ENCODE results near the gene TRIM65. TPM values are rescaled to one million over a fixed set of nuclear protein-coding genes. Genes with fewer than 3 reads are reported as not detected.
"Not testable (repeated sequence)": the region's sequence is repeated elsewhere in the genome, so short reads cannot be mapped to it uniquely, and the experiment has no call there.

The TRIM65 gene
- polyA plus RNA-seq, 3 donors: 11.1 to 15.3 (median 11.7) TPM

DNA sequence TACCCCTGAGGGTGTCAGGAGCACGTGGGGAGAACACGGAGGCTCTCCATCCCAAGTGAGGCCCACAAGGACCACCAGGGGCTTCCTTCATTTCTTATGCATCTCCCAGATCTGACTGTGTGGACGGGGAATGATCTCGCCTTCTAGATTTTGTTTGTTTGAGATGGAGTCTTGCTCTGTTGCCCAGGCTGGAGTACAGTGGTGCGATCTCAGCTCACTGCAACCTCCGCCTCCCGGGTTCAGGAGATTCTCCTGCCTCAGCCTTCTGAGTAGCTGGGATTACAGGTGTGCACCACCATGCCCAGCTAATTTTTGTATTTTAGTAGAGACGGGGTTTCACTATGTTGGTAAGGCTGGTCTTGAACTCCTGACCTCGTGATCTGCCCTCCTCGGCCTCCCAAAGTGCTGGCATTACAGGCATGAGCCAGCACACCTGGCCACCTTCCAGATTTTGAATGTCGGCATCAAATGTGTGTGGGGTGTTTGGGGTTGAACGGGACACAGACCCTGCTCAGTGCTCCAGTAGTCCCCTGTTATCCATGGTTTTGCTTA, 27.9 kb downstream of the TRIM65 start:
- not testable (repeated sequence) for H3K27ac ChIP-seq (ENCODE audit: low read depth, low read length)
- 82 to 85% (median 85%) methylated on average over 12 of the region's 12 CpGs for WGBS, 3 donors

DNA sequence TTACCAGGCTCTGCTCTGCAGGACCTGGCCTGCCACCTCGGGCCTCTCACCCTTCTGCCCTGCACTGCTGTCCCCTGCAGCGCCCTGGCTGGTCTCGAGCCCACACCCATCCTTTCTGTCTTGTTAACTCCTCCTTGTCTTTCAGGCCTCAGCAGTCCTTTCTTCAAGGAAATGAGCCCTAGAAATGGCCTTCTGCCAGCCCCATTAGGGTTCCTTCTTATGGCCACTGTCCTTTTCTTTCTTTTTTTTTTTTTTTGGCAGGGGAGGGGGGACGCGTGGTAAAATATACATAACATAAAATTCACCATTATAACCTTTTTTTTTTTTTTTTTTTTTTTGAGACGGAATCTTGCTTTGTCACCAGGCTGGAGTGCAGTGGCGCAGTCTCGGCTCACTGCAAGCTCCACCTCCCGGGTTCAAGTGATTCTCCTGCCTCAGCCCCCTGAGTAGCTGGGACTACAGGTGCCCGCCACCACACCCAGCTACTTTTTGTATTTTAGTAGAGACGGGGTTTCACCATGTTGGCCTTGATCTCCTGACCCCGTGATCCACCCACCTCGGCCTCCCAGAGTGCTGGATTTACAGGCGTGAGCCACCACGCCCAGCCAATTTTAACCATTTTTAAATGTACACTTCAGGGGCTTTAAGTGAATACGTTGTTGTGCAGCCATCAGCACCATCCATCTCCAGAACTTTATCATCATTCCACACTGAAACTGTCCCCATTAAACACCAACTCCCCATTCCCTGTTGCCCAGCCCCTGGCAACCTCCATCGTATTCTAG, 31.2 kb downstream of the TRIM65 start:
- 83 to 85% (median 84%) methylated on average over 14 to 17 of the region's 17 CpGs for WGBS, 3 donors
- H3K27ac ChIP-seq (ENCODE audit: low read depth, low read length): not testable (repeated sequence)

DNA sequence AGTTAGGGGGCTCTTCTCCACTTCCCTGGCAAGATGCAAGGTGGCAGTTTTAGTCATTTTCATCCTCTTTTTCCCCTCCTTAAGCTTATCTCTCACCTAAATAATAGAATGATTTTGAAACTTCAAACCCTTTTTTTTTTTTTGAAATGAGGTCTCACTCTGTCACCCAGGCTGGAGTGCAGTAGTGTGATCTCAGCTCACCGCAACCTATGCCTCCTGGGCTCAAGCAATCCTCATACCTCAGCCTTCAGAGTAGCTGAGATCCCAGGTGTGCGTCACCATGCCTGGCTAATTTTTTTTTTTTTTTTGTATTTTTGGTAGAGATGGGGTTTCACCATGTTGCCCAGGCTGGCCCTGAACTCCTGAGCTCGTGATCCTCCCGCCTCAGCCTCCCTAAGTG, 31.9 kb downstream of the TRIM65 start:
- WGBS, 3 donors: 75 to 86% (median 85%) methylated on average over 4 of the region's 4 CpGs
- not testable (repeated sequence) for H3K27ac ChIP-seq (ENCODE audit: low read depth, low read length)

DNA sequence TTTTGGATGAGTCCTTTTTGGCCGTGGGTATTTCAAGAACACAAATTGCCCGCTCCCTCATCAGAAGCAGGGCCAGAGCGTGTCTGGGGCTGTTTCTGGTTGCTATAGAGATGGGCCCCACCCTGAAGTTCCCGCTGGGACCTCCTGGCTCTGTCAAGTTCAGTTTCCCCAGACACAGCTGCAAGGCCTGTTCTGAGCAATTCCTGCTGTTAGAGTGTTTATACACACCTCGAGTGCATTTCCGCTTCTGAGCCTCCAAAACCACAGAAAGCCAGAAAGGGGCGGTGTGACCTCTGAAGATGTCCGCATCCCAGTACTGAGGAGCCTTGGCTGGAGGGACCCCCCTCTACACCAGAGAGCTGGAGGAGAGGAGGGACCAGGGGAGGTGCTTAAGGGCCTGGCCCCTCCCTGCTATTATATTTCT, 32.3 kb downstream of the TRIM65 start:
- WGBS, 3 donors: 13 to 67% (median 27%) methylated on average over 8 of the region's 8 CpGs
- no peak overlapping the region for H3K27ac ChIP-seq (ENCODE audit: low read depth, low read length)

DNA sequence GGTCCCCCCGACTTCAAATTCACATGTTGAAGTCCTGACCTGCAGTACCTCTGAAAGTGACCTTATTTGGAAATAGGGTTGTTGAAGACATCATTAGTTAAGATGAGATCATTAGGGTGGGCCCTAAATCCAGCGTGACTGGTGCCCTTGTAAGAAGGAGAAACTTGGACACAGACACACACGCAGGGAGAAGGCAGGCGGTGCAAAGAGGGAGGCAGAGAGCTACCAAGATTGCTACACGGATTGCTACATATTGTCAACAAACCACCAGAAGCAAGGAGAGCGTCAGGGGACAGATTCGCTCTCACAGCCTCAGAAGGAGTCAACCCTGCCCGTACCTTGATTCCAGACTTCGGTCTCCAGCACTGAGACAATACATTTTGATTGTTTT, 34.8 kb downstream of the TRIM65 start:
- WGBS, 3 donors: 59 to 85% (median 66%) methylated on average over 9 of the region's 9 CpGs
- H3K27ac ChIP-seq (ENCODE audit: low read depth, low read length): no peak overlapping the region

DNA sequence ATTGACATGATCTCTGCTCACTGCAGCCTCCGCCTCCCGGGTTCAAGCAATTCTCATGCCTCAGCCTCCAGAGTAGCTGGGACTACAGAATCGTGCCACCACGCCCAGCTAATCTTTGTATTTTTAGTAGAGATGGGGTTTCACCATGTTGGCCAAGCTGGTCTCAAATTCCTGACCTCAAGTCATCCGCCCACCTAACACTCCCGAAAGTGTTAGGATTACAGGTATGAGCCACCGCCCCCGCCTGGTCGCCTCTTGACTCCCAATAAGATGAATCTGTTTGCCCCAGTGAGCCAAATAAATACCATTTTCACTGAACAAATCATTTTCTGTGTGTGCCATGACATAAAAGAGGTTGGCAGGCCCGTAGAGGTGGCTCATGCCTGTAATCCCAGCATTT, 37.4 kb downstream of the TRIM65 start:
- H3K27ac ChIP-seq (ENCODE audit: low read depth, low read length): not testable (repeated sequence)
- WGBS, 3 donors: 86 to 89% (median 88%) methylated on average over 10 of the region's 10 CpGs

DNA sequence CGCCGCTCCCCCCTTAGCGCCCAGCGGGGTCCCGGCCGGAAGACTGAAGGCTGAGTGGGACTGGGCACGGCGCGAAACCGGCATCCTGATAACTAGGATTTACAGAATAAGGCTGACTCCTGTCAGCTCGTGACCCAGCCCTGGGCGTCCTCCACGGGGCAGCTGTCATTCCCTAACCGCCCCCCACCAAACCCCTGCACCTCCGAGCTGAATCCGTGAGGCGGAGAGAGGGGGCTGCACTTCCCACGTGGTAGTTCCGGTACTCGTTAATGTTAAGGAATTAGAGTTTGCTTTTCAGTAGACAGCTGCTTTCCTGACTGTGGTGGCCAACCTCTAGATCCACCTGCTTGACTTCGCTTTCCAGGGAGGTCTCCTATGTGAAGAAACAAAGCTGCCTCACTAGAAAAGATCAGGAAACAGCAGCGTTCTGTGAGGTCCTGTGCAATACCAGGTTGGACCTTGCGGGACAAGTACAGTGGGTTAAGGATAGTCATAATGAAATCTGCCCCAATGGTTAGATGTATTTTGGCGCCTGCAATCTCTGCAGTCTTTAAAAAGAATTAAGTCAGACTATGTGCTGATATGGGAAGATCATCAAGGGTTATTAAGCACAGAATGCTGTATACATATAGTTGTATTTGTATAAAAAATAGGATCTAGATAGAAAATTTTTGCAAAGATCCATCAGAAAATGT, 40.5 kb downstream of the TRIM65 start:
- 1 to 2% (median 1%) methylated on average over 15 to 24 of the region's 24 CpGs for WGBS, 3 donors
- H3K27ac ChIP-seq (ENCODE audit: low read depth, low read length): peak overlapping the region; percentile 53

DNA sequence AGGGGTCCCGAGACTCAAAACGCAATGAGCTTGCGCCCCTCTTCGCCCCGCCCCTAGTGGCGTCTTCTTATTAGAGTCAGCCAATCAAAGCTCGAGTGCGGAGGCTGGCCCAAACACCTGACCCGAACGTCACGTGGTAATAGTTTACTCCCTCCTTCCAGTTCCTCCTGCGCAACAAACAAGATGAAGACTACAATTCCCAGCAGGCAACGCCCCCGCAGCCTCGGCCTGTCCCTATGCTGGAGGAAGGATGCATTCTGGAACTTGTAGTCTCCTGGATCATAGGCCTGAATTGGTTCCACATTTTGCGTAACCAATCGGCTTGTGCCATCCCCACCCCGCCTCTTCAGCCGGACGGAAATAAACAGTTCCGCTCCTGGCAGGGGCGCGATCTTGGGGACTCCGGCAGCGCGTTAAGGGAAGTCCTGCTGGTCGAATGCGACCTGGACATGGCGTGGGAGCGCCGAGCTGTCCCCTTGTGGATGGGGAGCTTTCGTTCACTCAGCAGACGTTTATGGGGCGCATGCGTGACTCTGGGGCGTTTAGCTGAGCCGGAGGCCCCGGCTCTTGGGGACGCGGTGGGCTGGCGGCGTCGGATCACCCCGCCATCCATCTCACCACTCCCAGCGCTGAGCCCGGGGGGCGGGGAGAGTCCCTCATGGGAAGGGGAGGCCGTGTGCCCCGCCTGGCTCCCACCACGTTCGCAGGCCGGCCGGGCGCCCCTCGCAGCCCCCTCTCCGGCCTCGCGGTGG, 41.3 kb downstream of the TRIM65 start, which contains the start of gene WBP2:
Gene WBP2, minus strand, starts transcription at position 26 of the 752 bp plus-strand sequence. CDS start 38 bp downstream, outside the sequence.
- 0% methylated on average over 57 to 58 of the region's 58 CpGs for WGBS, 3 donors

DNA sequence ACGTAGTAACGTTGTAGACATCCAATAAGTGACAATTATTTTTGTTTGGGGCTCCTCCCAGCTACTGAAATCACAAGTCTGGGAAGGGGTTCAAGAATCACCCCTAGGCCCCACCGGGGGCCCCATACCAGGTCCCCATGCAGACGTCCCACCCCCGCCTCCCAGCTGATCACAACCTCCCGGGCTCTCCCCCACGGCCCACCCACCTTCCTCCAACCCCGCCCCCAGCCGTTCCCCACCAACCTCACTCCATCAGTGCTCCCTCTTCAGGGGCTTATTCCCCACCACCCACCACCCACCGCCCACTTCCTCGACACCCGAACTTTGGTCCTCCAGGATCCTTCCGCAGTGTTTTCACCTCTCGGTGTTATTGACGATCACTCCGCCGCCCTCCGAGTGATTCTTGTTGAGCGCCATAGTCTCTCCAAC, 41.9 kb downstream of the TRIM65 start:
- H3K27ac ChIP-seq (ENCODE audit: low read depth, low read length): peak overlapping the region; percentile 61
- WGBS, 3 donors: 0% methylated on average over 17 to 19 of the region's 19 CpGs

More for the DNA sequence above, 41.3 kb downstream of the TRIM65 start, which contains the start of gene WBP2:
- H3K27ac ChIP-seq (ENCODE audit: low read depth, low read length): peak within 1 kb of the TSS; percentile 61

DNA sequence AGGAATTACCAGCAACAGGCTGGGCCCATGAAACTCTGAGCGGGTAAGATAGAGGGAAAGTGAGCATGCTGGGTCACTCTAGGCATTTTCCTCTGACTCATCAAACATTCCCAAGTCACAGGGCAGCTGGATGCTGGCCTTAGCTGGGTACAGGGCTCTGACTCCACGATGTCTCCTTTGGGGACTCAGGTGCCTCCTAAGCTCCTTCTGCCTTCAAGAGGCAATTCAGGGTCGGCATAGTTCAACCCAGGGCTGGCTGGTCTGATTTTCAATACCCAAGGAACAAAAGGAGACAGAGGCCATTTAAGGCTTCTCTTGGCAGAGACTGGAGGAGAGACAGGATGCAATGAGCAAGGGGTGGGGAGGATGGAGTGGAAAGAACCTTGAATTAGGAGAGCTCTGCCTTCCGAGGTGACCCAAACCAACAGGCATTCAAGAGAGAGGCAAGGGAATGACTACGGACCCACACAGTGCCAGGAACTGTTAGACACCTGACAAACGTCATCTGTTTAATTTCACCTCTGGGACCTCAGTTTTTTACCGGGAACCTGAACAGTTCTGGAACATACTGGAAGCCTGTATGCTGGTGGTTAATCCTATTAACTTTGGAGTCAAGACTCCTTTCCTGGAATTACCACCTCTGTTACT, 42.5 kb downstream of the TRIM65 start:
- WGBS, 3 donors: 15 to 32% (median 19%) methylated on average over 7 of the region's 7 CpGs
- H3K27ac ChIP-seq (ENCODE audit: low read depth, low read length): peak overlapping the region; percentile 61

DNA sequence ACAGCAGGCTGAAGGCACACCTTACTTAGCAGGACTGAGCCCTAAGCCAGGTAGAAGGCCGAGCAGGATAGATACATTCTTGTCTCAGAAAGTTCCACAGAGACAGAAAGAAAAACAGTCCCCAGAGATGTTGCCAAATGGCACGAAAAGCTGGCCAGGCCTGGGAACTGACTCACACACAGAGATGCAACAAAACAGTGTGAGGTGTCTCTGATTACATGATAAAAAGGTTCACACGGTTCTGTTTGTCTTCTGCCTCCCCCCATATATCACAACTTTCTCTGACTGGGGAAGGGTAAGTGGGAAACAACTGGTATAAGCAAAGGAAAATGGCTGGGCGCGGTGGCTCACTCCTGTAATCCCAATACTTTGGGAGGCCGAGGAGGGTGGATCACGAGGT, 43.3 kb downstream of the TRIM65 start:
- WGBS, 3 donors: 69 to 78% (median 76%) methylated on average over 7 of the region's 7 CpGs
- H3K27ac ChIP-seq (ENCODE audit: low read depth, low read length): no peak overlapping the region

DNA sequence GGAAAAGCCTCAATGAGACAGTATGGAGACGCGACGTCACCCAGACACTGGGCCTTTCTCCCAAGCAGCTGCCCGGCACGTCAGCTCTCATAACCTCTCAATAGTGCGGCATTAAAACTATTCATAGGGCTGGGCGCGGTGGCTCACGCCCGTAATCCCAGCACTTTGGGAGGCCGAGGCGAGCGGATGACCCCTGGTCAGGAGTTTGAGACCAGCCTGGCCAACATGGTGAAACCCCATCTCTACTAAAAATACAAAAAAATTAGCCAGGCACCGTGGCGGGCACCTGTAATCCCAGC, 45.1 kb downstream of the TRIM65 start:
- WGBS, 3 donors: 93 to 95% (median 94%) methylated on average over 15 of the region's 15 CpGs
- not testable (repeated sequence) for H3K27ac ChIP-seq (ENCODE audit: low read depth, low read length)

DNA sequence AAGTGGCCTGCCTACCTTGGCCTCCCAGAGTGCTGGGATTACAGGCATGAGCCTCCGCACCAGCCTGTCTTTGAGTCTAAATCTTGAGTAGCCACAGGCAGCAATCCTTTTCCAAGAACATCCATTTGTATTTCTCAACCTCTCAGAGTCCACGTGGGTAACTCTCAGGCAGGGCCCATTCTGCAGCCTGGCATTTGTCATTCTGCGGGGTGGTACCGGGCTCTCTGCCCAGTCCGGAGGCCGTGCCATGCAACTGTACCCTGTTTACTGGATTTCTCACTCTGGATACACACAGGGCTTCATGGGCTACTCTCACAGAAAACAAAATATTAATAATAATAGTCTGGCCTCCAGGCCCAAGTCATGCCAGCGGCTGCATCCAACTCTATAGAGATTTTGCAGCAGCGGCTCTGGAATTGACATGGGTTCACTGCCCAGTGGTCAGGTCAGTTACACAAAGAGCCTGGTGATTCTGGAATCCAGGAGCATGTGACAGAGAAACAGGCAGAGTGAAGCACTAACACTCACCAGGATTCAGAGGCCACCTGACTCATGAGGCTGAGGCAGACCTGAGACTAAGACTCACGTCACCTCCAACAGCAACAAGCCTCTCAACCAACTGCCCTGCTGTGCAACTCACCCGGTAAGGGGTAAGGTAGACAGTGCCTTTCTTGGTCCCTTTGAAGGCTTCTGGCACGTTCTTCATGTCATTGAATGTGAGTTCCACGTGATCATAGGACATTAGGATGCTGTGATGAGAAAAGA, 45.6 kb downstream of the TRIM65 start:
- WGBS, 3 donors: 82 to 88% (median 83%) methylated on average over 12 of the region's 12 CpGs
- no peak overlapping the region for H3K27ac ChIP-seq (ENCODE audit: low read depth, low read length)

DNA sequence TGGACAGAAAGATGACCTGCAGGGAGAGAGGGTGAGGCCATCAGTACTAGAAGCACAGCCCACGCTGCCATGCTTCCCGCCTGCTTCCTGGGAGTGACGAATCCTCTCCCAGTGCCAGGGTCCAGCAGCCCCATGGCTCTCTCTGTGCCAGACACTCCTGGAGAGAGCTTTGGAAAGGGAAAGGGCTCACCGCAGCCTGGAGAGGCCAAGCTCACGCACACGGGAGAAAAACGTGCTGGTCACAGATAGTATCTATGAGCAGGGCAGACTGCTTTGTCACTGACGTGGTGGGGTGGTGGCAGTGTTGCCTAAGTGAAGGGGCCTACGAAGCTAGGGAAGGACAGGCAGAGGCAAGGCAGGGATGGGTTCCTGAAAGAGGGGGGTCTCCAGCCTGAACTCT, 47.0 kb downstream of the TRIM65 start:
- no peak overlapping the region for H3K27ac ChIP-seq (ENCODE audit: low read depth, low read length)
- 59 to 77% (median 62%) methylated on average over 9 of the region's 9 CpGs for WGBS, 3 donors

DNA sequence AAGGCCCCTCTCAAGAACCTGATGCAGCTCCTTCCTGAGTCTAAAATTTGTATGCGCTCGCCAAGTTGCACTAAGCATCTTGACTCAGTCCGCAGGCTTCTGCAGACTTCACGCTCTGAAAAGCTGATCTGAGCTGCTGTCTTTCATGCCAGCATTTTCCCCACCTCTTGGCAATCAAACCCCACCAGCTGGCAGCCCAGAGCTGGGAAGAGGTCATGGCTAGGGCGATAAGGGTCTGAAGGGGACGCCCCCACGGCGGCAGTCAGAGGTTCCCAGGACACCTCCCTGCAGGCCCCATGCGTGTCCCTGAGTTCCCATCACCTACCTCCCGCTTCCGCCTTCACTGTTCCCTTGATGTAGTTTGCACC, 47.5 kb downstream of the TRIM65 start:
- H3K27ac ChIP-seq (ENCODE audit: low read depth, low read length): no peak overlapping the region
- WGBS, 3 donors: 62 to 73% (median 69%) methylated on average over 11 of the region's 11 CpGs

DNA sequence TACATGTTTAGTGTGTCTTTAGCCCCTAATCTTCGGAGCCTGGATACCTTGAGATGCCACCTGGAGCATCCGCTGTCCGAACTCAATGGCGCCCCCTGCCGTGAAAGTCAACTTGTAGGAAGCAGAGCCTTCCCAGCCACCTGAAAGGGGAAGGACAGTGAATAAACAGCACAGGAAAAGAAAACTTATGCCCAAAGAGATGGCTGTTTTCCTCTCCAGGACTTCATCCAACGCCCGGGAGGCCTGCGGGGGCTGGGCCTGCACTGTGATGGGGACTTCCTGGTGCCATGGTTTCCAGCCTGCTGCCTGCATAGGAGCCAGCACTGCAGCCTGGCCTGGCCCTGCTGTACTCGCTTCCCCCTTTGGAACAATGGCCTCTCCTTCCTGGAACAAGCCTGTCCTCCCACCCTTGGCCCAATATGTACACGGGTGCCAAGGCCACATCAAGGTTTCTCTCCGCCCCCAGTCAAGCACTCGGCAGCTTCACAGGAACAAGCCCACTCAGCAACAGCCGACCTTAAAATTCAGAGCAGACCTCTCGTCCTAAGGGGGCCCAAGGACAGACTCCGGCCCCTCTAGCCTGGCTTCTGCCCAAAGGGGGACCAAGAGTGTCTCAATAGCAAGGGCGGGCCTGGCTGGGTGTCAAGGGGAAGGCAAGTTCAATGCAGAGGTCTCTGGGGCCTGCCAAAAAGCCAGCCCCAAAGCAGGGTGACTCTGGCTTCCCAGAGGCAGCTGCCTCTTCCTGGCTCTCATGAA, 48.0 kb downstream of the TRIM65 start:
- WGBS, 3 donors: 19 to 36% (median 36%) methylated on average over 16 of the region's 16 CpGs

More for the DNA sequence above, 48.0 kb downstream of the TRIM65 start:
- no peak overlapping the region for H3K27ac ChIP-seq (ENCODE audit: low read depth, low read length)

Data from adipose tissue (tissue), 3 donors.